Measurements from ENCODE around the gene COQ8B.
A peak's percentile ranks its signal among the peaks of the same experiment; 100 is the strongest.

The COQ8B gene

DNA sequence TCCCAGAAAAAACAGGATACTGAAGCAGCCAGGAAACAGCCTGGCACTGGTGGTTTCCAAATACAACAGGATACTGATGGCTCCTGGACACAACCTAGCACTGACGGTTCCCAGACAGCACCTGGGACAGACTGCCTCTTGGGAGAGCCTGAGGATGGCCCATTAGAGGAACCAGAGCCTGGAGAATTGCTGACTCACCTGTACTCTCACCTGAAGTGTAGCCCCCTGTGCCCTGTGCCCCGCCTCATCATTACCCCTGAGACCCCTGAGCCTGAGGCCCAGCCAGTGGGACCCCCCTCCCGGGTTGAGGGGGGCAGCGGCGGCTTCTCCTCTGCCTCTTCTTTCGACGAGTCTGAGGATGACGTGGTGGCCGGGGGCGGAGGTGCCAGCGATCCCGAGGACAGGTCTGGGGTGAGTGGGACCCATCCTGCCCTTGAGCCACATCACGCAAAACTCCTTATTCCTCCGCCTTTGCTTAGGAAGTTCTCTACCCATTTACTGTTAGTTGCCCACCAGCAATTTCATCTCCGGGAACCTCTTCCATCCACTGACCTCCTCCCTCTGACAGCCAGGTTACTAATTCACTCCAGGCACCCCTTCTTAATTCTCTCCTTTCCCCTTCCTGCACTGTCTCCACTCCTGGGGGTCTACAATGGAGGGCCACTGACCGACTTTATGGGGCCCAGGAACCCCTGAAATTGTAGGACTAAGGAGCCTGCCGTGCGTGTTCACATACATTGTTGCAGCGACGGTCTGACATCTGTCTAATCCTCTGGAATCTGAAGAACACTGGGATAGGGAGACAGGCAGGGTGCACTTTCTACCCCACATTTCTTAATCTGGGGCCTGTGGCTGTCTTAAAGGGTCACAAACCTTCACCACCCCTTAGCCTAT is 1.4 kb upstream of the COQ8B start:
- DNase-seq (ENCODE audit: low spot score): peak; percentile 37

DNA sequence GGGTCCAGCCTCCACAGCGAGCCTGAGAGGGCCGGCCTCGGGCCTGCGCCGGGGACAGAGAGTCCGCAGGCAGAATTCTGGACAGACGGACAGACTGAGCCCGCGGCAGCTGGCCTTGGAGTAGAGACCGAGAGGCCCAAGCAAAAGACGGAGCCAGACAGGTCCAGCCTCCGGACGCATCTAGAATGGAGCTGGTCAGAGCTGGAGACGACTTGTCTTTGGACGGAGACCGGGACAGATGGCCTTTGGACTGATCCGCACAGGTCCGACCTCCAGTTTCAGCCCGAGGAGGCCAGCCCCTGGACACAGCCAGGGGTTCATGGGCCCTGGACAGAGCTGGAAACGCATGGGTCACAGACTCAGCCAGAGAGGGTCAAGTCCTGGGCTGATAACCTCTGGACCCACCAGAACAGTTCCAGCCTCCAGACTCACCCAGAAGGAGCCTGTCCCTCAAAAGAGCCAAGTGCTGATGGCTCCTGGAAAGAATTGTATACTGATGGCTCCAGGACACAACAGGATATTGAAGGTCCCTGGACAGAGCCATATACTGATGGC is 716 bp upstream of the COQ8B start:
- peak; percentile 32 for DNase-seq (ENCODE audit: low spot score)

DNA sequence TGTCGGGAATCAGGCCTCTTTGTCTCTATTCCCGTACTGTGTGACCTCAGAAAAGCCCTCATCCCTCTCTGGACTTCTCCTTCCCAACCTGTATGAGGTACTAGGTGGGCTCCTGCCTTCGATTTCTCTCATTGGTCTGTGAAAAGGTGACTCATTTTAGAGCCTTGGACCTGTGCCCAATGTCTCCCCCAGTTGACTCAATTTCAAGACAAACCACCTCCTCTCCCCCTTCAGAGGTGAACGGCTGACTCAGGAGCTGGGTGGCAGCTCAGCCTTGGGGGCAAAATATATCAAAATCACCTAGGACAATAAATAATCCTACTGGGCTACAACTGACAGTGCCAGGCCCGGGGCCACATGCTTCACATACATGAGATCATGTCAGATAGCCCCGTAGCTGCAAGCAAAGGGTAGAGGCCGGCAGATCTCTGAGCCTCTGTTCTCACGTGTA is 630 bp downstream of the COQ8B start:
- DNase-seq (ENCODE audit: low spot score): peak; percentile 65

DNA sequence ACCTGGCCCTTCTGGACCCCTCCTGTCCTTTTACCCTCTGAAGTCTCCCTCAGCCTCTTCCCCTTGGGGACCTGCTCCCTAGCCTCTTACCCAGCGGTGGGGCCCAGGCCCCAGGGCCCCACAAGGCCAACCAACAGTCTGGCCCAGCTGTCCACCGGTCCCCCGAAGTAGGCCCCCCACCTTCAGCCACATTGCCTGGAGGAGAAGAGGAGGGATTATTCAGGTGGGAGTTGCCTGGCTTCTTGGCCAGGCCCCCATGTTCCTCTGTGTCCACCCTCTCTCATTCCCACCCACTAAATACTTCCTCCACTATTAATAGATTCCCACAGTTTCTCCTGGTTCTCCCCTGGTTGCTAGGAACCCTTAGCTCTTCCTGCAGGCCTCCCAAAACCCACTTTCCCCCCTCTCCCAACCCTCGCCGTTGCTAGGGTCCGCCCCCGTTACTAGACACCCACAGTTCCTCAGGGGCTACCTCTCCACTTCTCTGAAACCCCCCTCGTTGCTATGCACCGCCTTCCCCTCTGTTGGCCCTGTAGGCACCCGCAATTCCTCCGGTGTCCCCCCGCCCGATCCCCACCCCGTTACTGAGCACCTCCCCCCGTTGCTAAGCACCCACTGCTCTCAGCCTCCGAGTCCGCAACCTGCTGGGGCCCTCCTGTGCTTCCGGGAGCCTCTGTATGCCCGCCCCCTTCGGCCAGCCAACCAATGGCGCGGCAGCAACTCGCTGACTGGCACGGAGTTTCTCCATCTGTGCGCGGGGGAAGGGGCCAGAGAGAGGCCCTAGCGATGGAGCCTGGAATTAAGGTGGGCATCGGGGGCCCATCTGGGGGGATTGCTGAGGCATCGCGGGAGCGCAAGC is 2.0 kb downstream of the COQ8B start:
- peak; percentile 95 for DNase-seq (ENCODE audit: low spot score)

DNA sequence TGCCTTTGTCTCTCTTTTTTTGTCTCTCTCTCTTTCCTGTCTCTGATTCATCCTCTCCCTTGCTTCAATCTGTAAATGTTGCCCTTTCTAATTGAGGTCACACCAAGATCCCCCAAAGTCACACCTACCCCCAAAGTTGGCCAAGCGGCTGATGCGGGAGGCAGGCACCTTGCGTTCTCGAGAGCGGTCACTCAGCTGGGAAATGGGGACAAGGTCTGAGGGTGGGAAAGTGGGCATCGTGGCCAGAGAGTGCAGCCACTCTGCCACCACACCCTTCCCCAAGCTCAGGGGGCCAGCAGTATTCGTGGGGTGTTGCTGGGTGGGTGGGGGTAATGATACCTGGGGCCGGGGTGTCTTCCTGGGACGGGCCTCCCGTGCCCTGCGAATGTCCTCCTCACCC is 2.7 kb downstream of the COQ8B start:
- no peak for DNase-seq (ENCODE audit: low spot score)

DNA sequence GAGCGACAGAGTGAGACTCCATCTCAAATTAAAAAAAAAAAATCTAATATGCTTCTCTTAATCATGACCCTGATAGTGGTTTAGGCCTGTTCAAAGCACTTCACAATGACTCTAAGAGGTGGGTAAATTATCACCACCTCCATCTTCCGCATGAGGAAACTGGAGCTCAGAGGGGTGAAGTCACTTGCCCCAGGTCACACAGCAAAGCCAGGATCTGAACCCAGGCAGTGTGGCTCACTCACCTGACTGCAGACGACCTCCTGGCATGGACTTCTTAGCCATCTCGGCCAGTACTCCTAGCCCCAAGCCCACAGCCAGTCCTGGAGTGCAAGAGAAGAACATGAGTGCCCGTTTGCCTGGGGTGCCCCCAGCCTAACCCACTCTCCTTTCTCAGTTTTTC is 6.9 kb downstream of the COQ8B start:
- no peak for DNase-seq (ENCODE audit: low spot score)

DNA sequence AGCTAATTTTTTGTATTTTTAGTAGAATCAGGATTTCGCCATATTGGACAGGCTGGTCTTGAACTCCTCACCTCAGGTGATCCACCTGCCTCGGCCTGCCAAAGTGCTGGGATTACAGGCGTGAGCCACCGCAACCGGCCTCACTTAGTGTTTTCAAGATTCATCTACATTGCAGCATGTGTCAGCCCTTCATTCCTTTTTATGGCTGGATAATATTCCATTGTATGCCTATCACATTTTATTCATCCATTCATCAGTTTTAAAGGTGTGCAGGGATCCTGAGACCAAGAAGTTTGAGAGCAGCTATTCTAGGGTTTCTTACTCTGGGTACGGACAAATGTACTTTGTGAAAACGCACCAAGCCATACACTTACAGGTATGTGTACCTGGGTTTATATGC is 9.1 kb downstream of the COQ8B start:
- DNase-seq (ENCODE audit: low spot score): no peak

DNA sequence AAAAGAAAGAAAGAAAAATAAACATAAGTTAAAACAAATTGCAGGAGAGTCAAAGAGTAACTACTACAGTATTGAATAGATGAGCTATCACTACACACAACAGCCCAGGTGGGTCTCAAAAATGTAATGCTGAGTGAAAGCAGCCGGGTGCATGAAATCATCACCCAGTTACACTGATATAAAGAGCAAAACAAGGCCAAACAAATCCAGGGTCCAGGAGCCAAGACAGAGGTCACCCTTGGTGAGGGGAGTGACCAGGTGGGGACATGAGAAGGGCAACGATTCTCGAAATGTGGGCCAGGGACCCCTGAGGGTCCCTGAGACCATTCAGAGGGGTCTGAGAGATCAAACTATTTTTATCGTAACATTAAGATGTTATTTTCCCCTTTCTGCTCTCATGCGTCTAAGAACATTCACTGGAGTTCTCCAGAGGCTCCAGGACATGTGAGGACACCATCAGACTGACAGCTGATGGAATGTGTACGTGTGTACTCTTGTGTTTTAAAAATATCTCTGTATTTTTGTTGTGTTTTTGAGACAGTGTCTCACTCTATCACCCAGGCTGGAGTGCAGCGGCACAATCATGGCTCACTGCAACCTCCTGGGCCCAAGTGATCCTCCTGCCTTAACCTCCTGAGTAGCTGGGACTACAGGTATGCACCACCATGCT is 10.6 kb downstream of the COQ8B start:
- no peak for DNase-seq (ENCODE audit: low spot score)

DNA sequence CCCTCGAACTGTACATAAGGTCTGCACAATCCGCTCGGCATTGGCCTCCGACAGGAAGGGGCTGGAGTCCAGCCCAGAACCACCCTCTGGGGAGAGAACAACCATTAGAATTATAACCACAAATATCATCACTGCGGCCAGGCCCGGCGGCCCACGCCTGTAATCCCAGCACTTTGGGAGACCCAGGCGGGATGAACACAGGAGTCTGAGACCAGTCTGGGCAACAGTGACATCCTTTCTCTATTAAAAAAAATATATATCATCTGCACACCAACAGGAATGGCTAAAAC is 11.4 kb downstream of the COQ8B start:
- no peak for DNase-seq (ENCODE audit: low spot score)

DNA sequence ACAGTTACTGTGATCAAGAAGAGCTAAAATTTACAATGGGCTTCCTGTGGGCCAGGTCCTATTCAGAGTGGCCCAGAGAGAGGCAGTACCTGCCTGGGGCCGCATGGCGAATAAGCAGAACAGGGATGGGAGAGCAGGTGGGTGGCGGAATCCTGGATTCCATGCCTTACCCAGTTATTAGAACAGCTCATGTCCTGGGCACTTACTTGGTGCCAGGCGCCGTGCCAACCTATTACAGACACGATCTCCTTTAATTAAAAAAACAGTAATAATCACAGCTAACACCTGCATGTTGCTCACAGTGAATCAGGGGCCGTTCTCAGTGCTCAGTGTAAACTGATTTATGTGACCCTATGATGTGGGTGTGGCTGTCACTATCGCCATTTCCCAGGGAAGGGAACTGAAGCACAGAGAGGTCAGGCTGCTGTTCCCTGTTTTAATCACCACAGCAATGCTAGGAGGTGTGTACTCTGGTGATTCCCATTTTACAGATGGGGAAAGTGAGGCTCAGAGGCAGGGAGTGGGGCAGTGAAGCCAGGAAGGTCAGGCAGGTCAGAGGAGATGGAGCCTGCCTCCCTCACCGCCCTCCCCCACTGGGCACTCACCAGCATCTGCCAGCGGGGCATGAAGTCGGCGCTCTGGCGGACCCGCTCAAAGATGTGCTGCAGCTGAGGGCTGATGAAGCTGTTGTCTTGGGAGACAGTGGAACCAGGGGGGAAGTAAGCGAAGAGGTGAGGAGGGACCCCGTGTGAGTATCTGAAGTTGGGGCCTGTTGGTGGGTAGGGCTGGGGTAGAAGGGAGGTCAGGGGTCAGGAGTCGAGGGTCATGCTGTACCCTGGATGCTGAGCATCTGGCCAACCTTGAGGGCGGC is 12.0 kb downstream of the COQ8B start:
- DNase-seq (ENCODE audit: low spot score): no peak

DNA sequence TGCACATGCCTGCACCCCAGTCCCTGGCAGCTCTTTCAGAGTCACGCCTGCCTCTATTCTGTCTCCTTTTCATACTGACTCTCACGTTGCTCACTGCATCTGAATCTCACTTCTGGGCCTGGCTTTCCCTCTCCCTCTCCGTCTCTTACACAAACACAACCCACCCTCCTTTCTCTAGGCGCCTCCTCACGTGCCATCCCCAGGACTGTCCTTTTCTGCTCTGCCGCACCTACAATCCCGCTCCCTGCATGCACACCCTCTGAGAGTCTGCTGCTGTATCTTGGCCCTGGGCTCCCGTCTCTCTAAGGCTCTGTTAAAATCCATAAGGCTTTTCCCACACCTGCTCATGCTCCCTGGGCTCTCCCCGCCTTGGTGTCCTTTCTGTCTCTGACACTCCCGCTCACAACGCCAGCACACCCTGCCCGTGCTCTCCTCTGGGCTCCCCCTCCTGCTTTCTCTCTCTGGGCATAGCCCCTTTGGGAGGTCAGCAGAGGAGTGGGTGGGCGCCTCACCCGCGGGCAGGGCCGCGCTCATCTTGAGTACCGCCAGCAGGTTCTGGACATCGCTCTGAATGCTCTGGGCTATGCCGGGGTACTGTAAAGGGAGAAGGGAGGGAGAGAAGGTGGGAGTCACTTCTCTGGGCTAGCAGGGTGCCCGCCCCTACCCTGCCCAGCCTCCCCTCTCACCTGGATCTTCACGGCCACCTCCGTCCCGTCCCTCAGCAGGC is 13.5 kb downstream of the COQ8B start:
- no peak for DNase-seq (ENCODE audit: low spot score)

DNA sequence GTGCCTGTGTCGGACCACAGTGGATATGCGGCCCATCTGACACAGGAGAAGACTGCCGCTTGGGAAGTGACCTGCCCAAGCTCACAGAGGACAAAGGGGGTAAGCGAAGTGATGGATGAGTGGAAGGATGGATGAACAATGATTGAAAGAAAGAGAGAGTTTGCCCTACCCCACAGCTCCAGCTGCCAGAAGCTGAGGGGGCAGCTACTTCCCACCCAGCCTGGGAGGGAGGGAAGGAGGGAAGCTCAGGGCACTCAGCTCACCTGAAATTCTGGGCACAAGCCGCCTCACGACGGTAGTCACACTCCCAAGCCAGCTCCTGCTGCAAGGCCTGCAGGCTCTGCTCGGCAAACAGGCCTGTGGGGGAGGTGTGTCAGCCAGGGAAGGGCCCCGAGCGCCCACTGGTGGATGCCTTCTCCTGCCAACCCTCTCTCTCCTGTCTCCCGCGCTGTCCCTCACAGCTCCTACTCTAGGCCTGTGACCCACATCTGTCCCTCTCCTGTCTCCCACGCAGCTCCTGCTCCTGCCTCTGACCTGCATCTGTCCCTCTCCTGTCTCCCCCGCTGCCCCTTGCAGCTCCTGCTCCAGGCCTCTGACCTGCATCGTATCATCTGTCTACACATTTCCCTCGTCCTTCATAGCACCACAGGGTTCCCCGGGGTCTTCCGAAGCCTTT is 14.2 kb downstream of the COQ8B start:
- no peak for DNase-seq (ENCODE audit: low spot score)

DNA sequence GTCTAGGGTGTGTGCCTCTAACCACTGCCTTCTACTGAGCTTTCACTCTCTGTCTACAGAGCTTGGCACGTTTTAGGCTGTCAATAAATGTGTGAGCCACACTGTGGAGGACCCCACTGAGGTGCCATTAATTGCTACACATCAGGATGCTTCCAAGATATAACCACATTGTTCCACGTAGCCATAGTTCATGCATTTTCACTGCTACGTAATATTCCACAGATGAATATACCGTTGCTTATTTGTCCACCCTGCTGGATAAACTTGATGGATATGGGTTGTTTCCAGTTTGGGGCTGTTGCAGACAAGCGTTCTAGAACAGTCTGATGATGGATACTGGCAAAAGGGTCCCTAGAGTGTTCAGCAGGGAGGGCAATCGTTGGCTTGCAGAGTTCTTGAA is 14.9 kb downstream of the COQ8B start:
- no peak for DNase-seq (ENCODE audit: low spot score)

DNA sequence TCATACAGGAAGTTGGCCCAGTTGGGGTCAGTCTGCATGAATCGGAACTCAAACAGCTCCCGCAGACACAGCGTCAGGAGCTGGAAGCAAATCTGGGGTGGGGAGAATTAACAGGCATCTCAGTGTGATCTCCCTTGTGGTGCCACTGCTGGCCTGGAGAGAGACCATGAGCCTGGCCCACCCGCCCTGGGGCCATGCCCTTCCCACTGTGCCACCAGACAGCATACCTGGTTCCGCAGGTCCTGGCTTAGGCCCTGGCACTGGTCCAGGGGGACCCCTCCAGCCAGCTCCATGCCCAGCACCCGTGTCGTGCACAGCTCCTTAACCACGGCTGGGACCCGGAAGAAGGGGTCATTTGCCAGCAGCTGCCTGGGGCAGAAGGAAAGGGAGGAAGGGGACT is 16.6 kb downstream of the COQ8B start:
- DNase-seq (ENCODE audit: low spot score): no peak

DNA sequence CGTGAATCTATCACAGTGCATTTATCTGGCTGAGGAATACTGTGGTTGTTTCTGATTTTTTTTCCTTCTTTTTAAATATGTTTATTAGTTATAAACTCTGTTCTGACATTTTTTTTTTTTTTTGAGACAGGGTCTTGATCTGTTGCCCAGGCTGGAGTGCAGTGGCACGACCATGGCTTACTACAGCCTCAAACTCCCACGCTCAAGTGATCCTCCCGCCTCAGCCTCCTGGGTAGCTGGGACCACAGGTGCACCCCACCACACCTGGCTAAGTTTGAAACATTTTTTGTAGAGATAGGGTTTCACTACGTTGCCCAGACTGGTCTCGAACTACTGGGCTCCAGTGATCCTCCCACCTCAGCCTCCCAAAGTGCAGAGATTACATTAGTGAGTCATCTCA is 19.7 kb downstream of the COQ8B start:
- no peak for DNase-seq (ENCODE audit: low spot score)

DNA sequence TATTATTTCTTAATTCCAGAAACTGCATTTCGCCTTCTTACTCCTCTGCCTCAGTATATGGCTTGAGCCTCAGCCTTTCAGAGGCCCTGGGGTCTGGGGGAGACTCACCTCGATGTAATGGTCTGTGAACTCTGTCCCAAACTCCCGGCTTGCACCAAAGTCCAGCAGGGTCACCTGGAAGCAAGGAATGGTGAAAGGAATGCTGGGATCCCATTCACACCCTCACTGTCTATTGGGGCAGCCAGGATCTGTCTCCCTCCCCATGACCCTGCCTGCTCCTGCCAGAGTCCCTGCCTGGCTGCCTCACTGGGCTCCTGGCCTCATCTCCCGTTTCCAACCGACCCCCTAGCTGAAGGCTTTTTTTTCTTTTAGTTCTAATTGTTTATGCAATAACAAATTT is 20.8 kb downstream of the COQ8B start:
- DNase-seq (ENCODE audit: low spot score): no peak

DNA sequence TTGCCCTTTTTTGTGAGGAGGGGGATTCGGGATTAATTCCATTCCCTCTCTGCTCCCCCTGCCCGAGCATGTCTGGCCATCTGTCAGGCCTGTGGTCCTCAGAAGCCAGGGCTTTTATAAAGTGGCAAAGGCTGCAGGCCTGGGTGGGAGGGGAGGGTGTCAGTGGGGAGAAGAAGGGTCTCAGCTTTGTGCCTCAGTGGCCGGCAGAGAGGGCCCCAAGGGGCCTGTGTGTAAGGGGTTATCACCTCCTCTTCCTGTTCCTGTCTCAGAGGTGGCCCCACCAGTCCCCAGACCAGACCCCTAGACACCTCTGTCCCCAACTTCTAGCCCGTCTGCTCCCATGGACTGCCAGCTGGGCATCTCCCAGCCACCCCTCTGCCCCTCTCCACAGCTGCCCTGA is 22.8 kb downstream of the COQ8B start:
- DNase-seq (ENCODE audit: low spot score): no peak

DNA sequence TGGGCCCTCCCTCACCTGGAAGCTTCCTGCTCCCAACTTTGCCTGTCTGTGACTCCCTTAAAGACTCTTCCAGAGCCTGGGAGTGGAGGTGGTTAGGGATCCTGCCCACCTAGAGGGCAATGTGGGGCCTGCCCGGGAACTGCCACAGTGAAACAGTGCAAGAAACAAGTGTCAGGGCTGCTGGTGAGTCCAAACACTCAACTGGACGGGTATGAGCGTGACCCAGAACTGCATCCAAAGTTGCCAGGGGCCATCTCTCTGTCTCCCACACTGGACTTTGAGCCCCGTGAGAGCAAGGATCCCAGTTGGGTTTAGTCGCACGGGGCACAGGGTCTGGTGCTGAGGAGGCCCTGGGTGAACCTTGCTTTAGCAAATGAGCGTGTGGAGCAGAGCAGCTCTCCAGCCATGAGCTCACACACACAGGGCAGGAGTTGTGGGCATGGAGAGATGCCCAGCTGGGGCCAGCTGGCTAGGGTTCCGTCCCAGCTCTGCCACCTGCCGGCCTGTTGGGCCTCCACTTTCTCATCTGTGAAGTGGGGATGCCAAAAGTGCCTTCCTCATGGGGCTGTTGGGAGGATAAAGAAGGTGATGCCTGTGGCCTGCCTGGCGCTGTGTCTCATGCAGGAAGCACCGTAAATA is 23.4 kb downstream of the COQ8B start:
- DNase-seq (ENCODE audit: low spot score): peak; percentile 33

DNA sequence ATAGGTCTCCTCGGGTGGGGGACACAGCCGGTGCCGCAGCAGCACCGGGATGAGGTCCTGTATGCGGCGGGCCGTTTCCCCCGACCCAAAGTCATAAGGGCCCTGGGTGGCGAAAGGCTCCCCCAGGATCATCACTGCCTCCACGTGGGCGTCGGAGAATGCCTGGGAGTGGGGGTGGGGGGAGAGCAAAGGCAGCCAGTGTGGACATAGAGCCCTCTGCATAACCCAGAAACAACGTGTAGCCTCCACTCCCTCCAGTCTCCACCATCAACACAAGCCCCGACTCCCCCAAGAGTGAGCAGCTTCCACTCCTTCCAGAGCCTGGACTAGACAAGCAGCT is 24.5 kb downstream of the COQ8B start:
- DNase-seq (ENCODE audit: low spot score): no peak
